HG03045 (cell line): Measurements from ENCODE around the gene BIRC6.
"Not testable (repeated sequence)": the region's sequence is repeated elsewhere in the genome, so short reads cannot be mapped to it uniquely, and the experiment has no call there.

Source experiments
- ATAC-seq: cut with Tn5 transposase; IDR thresholded peaks from one replicate; pipeline ENCODE4 v1.9.1; 2021; ENCODE audit warnings: mild to moderate bottlenecking, moderate library complexity; ENCODE audit not compliant: unreplicated experiment

Gene BIRC6

DNA sequence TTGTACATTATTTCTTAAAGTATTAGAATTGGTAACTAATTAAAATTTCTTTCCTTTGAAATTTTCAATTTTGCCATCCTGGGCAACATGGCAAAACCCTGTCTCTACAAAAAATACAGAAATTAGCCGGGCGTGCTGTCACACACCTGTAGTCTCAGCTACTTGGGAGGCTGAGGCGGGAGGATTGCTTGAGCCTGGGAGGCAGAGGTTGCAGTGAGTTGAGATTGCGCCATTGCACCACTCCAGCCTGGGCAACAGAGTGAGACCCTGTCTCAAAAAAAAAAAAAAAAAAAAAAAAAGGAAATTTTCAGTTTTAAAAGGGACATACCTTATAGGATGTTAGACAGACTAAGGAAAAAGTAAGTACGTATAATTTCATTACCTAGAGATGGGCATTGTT is 14.1 kb downstream of the BIRC6 start:
- ATAC-seq = not testable (repeated sequence)

DNA sequence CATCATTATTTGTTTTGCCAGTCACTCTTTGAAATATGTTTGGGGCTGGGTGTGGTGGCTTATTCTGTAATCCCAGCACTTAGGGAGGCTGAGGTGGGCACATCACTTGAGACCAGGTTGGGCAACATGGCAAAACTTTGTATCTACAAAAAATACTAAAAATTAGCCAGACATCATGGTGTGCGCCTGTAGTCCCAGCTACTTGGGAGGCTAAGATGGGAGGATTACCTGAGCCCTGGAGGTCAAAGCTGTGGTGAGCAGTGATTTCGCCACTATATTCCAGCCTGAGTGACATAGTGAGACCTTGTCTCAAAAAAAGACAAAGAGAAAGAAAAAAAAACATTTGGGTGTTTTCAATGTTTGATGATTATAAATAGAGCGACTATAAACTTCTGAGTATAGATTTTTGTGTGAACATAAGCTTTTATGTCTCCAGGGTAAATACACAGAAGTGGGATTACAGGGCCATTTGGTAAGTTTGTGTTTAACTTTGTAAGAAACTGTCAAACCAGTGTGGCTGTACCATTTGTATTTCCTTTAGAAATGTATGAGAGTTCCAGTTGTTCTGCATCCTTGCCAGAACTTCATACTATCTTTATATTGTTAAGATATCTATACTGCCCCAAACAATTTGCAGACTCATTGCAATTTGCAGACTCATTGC is 15.8 kb downstream of the BIRC6 start:
- ATAC-seq = no peak

GRCh38 chr2:32375228-32375892 is 18.5 kb downstream of the BIRC6 start:
- no peak for ATAC-seq

- no peak for ATAC-seq
These were observed 19.9 kb downstream of the BIRC6 start for GRCh38 chr2:32376756-32377155.

GRCh38 chr2:32377928-32378327 is 21.1 kb downstream of the BIRC6 start:
- ATAC-seq = no peak

- ATAC-seq = no peak
These were observed 22.5 kb downstream of the BIRC6 start for GRCh38 chr2:32379352-32379751.

DNA sequence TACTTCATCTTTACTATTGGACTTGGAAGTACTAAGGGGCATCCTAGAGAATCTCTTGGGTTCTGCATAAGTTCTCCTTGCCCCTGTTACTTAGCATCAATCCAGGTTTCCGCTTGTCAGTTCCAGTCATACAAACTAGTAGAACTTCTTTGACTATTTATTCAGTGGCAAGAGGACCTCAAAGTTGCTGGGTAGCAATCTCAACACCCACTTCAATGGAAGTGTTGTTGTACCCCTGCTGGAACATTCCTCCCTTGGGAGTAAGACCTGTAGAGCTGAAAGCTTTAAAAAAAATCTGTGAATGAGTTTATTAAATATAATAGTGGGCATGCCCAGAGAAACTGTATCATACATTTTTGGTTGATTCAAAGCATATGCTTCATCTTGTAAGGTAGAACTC is 27.0 kb downstream of the BIRC6 start:
- no peak for ATAC-seq

- ATAC-seq = no peak
These were observed 27.7 kb downstream of the BIRC6 start for GRCh38 chr2:32384529-32384928.

GRCh38 chr2:32386739-32387138 is 29.9 kb downstream of the BIRC6 start:
- ATAC-seq = no peak

- no peak for ATAC-seq
These were observed 42.4 kb downstream of the BIRC6 start for GRCh38 chr2:32399221-32399620.

DNA sequence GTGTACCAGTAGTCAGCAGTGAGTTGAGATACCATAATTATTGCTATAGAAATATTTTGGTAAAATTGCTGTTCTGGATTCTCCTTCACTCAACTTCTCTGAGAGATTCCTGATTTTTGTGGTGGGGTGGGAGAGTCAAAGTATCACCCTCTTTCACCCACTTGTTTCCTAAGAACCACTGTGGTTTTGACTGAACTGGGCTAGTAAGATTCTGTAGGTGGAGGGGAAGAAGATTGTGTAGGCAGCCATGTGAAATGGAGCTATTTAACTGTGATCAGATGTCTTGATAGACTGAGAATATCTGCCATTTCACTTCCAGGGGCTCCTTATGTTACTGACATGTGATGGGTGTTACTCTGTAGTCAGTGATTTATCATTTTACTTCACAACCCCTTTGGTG is 45.3 kb downstream of the BIRC6 start:
- ATAC-seq = no peak

- no peak for ATAC-seq
These were observed 47.0 kb downstream of the BIRC6 start for GRCh38 chr2:32403782-32404181.

DNA sequence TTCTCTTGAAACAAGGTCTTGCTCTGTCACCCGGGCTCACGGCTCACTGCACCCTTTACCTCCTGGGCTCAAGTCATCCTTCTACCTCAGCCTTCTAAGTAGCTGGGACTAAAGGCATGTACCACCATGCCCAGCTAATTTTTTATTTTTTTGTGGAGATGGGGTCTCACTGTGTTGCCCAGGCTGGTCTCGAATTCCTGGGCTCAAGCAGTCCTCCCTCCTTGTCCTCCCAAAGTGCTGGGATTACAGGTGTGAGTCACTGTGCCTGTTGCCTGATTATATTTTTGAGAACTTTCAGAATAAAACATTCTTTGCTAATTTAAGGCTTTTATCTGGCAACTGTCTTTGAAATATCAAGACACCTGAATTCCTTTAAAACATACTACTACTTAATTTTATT is 47.9 kb downstream of the BIRC6 start:
- no peak for ATAC-seq

GRCh38 chr2:32416519-32416918 is 59.7 kb downstream of the BIRC6 start:
- ATAC-seq = no peak

- no peak for ATAC-seq
These were observed 60.8 kb downstream of the BIRC6 start for GRCh38 chr2:32417659-32418058.

- no peak for ATAC-seq
These were observed 62.0 kb downstream of the BIRC6 start for GRCh38 chr2:32418778-32419177.

GRCh38 chr2:32422133-32422532 is 65.3 kb downstream of the BIRC6 start:
- ATAC-seq = no peak

- no peak for ATAC-seq
These were observed 66.7 kb downstream of the BIRC6 start for GRCh38 chr2:32423536-32423935.

- no peak for ATAC-seq
These were observed 67.9 kb downstream of the BIRC6 start for GRCh38 chr2:32424739-32425138.

DNA sequence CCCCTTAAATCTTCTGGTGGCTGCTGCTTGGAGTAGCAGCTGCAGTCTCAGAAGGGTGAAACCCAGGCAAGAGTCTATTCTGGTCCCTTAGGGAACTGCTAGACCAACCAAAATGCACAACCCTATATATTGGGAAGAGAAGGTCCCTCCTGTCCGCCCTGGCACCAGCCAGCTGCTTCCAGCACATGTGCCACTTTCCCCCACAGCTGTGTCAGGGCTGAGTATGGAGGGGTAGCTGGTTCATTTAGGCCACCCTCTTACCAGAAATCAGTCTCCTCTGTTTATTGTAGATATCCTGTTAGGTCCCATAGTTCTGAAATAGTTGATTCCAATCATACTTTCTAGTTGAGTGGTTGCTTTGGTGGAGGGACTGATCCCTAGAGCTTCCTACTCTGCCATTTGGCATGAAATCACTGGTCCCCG is 68.9 kb downstream of the BIRC6 start:
- ATAC-seq = no peak

GRCh38 chr2:32427672-32428610 is 71.1 kb downstream of the BIRC6 start:
- no peak for ATAC-seq

DNA sequence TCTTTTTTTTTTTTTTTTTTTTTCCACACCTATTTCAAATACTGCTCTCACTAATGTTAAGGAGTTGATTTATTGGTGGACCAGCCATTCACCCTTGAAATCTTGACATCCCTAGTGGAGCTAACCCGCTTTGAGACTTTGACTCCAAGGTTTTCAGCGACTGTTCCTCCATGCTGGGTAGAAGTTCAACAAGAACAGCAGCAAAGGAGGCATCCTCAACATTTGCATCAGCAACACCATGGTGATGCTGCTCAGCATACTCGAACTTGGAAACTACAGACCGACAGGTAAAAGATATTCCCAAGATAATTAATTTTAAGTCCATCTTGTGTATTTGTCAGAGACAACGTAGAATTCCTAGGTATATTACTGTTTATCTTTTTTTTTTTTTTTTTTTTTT is 74.0 kb downstream of the BIRC6 start:
- no peak for ATAC-seq
